Neural cell (in vitro differentiated cells): ENCODE results near the gene HHATL.

Source experiments
- CTCF ChIP-seq: fragments of 450-650 bp; IDR thresholded peaks from 2 replicates; pipeline ENCODE4 v1.5.1; 2014; ENCODE audit warnings: antibody characterized with exemption, mild to moderate bottlenecking, moderate library complexity; ENCODE audit not compliant: poor library complexity, severe bottlenecking
- EZH2 ChIP-seq: fragments of 200-600, 300-800 bp; shearing (Covaris generic), sonication (generic); IDR thresholded peaks from 2 replicates; pipeline ENCODE4 v1.6.1; 2014; ENCODE audit warnings: antibody characterized with exemption, low read length, borderline replicate concordance, mild to moderate bottlenecking; ENCODE audit not compliant: insufficient read depth, poor library complexity, severe bottlenecking

GRCh38 chr3:42719002-42719401 lies 16.4 kb upstream of the HHATL start:
- no peak for TF ChIP-seq CTCF
- no peak for TF ChIP-seq EZH2
